ENCODE data around the gene C12orf76.
A peak's percentile ranks its signal among the peaks of the same experiment; 100 is the strongest.

Gene C12orf76

DNA sequence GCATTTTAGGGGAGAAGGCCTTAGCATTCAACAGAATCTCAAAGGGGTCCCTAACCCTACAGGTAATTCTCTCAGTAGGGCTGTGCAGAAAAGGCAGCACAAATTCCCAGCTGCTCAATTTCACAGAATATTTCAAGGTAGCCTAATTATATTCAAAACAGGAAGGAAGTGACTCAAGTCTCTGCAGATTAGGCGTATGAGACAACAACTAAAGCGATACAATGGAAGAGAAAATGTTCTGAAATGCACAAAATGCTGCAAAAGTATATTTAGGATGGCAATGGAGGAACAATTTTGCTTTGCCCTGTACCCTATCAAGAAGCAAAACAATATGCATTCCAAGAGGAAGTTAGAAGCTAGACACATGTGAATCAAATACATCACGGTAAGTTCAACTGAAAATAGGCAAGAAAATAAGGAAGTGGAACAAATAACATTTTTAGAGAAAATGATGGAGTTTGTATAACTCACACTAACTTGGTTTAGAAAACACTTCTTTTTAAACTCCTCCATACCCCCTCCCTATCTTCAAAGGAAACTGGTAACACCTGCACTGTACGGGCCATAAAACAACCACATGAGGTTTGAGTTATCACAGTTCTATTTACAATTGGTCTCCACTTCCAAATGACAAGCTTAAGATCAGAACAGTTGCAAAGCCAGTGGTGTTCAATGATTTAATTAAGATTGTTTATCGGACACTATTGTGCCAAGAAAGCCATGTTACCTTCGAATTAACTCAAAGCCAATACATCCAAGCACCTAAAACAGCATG lies 53.7 kb downstream of the C12orf76 start:
- DNase-seq (ENCODE audit: low spot score), result peak; percentile 59

DNA sequence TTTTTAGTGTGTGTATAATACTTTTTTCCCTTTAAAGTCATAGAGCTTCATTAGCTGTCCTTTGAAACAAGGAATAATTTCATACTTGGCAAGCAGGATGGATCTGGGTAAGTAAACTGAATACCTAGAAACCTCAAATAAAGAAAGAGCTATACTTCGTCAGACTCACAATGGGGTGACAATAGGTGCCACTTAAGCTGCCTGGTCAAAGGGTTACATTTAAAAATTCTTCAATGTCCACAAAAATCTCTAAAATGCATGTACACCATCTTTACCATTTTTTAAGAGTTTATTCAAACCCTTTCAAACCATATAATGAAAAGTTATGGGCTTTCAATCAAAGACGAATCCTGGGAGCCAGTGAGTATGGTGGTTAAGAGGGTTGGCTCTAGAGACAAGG lies 55.2 kb downstream of the C12orf76 start:
- no peak for DNase-seq (ENCODE audit: low spot score)

DNA sequence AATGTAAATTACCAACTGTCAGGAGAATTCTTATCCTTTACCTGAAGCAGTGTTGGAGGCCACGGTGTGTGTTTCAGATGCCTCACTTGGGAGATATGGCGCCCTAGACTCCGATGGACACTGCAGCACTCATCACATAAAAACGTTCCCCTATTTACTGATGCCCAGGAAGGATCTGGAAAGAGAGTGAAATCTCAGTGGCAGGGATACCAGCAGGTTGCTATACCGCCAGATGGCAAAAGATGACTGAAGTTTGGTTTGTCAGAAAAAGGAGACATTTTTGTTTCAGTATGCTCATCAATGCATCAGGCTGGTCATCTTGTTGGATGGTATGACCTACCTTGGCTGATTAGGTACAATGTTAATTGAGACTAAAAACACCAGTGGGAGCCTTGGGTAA lies 56.7 kb downstream of the C12orf76 start:
- no peak for DNase-seq (ENCODE audit: low spot score)

Measured in CD4-positive, alpha-beta T cell treated with Interleukin-15 for 4 hours (primary cell).